ENCODE data around the gene R3HDM4. TPM values are rescaled to one million over a fixed set of nuclear protein-coding genes. Genes with fewer than 3 reads are reported as not detected.

R3HDM4 gene
- total RNA-seq, 1 donor: 134 TPM

DNA sequence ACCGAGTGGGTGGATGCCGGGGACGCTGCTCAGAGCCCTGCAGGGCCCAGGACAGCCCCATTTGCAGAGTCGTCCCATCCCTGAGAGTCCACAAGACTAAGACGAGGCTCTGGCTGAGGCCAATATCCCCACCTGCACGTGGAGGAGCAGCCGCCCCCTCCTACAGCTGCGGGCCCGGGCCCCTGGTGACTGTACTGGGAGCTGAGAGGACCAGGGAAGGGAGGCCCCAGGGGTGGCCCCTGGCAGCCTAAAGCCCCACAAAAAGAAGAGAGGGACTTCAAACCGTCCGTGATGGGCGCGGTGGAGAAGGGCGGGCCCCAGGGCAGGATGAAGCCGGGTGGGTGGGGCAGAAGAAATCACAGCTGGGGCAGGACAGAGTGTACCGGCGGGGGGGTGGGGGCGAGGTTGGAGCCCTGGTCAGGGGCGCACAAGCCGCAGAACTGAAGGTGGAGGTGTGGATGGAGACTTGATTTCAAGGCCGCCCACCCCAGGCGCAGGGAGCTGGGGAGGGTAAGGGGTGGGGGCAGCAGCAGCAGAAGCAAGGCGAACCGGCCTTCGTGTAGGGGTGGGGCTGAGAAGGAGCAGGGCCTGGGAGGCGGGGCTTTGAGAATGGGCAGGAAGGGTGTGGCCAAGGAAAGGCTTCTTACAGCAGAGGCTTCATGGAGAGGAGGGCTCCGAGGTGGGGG lies 40.6 kb downstream of the R3HDM4 start:
- Histone ChIP-seq H3K4me3 (ENCODE audit: low read length) (no peak overlapping the region), H3K4me1 (ENCODE audit: insufficient read depth, low read length) (peaks cover 6% of the 10 kb centered on the region), H3K9me3 (ENCODE audit: low read depth, low read length) (no peaks in the 10 kb centered on the region), H3K27me3 (ENCODE audit: insufficient read depth, low read length) (no peaks in the 10 kb centered on the region)

DNA sequence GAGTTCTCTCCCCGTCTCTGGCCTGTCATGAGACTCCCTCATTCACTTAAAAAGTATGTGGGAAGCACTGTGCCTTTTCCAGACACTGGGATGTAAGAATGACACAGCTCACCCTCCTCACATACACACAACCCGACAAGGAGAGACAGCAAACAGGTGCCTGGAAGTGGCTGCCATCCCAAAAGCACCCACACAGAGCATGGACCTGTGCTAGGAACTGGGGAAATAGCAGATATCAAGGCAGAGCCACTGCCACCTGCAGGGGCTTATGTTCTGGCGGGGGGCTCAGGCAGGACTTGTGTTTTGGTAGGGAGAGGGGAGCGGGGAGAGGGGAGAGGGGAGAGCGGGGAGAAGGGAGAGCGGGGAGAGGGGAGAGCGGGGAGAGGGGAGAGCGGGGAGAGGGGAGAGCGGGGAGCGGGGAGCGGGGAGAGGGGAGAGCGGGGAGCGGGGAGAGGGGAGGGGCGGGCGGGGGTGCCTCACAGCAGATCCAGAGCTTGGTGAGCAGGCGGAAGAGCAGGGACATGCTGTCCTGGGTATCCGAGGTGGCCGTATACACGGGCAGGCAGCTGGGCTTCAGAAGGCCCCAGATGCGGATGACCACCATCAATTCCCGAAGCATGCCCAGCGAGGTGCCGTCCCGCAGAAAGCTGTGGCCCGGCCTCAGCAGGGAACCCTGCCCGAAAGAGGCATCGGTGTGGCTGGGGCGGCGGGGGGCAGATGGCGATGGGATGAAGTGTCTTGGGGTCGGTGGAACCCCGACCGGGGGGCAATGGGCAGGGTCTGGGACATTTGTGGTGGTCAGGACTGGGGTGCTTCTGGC lies 41.4 kb downstream of the R3HDM4 start:
- Histone ChIP-seq H3K4me1 (ENCODE audit: insufficient read depth, low read length) (peaks cover 6% of the 10 kb centered on the region), H3K9me3 (ENCODE audit: low read depth, low read length) (no peaks in the 10 kb centered on the region), H3K27me3 (ENCODE audit: insufficient read depth, low read length) (no peaks in the 10 kb centered on the region), H3K4me3 (ENCODE audit: low read length) (no peak overlapping the region)

DNA sequence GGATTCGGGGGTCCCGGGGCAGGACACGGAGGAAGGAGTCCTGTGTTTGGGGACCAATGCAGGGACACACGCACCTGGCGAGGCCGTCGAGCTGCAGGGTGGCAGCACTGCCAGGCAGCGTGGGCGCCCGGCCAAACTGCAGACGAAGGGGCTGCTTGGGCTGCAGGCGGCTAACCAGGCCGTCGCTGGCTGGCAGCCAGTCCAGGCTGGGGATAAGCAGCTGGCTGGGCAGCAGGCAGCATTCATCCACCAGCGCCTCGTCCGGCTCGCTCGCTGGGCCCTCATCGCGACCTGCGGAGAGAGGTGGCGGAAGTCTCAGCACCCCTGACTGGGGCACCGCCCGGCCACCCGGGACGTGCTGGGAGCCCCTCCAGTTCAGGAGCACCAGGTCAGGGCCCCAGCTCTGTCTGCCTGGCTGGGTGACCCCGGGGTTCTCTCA lies 42.0 kb downstream of the R3HDM4 start:
- peaks cover 6% of the 10 kb centered on the region for H3K4me1 ChIP-seq (ENCODE audit: insufficient read depth, low read length)
- no peaks in the 10 kb centered on the region for H3K27me3 ChIP-seq (ENCODE audit: insufficient read depth, low read length)
- no peak overlapping the region for H3K4me3 ChIP-seq (ENCODE audit: low read length)
- no peaks in the 10 kb centered on the region for H3K9me3 ChIP-seq (ENCODE audit: low read depth, low read length)

DNA sequence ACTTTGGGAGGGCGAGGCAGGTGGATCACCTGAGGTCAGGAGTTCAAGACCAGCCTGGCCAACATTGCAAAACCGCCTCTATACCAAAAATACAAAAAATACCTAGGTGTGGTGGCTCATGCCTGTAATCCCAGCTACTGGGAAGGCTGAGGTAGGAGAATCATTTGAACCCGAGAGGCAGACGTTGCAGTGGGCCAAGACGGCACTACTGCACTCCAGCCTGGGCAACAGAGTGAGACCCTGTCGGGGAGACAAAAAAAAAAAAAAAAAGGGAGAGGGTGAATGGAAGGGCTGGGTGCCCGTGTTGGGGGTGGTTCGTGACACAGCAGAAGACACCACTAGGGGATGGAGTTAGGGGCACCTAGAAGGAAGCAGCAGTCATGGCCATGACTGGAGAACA lies 42.7 kb downstream of the R3HDM4 start:
- Histone ChIP-seq H3K27me3 (ENCODE audit: insufficient read depth, low read length) (no peaks in the 10 kb centered on the region), H3K4me1 (ENCODE audit: insufficient read depth, low read length) (peaks cover 6% of the 10 kb centered on the region), H3K4me3 (ENCODE audit: low read length) (no peak overlapping the region), H3K9me3 (ENCODE audit: low read depth, low read length) (no peaks in the 10 kb centered on the region)

DNA sequence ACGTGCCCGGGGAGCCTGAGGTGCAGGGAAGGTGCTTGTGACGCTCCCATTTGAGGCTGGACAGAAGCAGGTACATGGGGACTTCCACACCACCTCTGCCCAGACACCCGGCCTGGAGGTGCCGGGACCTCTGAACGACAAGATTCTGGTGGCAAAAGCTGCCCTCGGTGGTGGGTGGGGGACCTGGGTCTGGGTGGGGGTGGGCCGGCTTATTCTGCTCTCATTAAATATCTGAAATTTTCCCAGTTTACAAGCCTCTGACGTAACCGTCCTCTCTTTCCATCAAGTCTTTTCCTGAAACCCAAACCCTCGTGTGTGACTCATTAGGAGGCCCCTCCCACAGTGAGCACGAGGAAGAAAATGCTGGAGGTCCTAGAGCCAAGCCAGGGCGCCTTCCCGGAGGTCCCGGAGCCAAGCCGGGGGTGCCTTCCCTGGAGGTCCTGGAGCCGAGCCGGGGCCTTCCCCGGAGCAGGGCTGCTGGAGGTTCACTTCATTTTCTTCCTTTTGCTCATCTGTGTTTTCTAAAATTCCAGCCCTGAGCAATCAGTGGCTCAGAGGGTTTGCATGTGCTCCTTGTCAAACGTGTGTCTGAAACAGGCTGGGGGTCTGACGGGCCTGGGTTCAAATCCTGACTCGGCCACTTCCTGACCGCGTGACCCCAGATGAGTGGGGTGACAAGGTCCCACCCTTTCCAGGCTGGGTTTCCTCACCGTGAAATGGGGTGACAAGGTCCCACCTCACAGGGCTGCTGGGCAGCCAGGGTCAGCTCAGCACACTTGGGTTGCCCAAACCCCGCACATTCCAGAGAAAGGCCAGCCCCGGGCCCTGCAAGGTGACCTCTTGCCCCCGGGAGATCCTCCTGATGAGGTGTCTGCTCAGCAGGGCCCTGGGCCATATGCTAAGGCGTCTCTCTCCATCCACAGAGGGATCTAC lies 43.5 kb downstream of the R3HDM4 start:
- Histone ChIP-seq H3K27me3 (ENCODE audit: insufficient read depth, low read length) (no peaks in the 10 kb centered on the region), H3K4me1 (ENCODE audit: insufficient read depth, low read length) (peaks cover 6% of the 10 kb centered on the region), H3K4me3 (ENCODE audit: low read length) (no peak overlapping the region), H3K9me3 (ENCODE audit: low read depth, low read length) (no peaks in the 10 kb centered on the region)

DNA sequence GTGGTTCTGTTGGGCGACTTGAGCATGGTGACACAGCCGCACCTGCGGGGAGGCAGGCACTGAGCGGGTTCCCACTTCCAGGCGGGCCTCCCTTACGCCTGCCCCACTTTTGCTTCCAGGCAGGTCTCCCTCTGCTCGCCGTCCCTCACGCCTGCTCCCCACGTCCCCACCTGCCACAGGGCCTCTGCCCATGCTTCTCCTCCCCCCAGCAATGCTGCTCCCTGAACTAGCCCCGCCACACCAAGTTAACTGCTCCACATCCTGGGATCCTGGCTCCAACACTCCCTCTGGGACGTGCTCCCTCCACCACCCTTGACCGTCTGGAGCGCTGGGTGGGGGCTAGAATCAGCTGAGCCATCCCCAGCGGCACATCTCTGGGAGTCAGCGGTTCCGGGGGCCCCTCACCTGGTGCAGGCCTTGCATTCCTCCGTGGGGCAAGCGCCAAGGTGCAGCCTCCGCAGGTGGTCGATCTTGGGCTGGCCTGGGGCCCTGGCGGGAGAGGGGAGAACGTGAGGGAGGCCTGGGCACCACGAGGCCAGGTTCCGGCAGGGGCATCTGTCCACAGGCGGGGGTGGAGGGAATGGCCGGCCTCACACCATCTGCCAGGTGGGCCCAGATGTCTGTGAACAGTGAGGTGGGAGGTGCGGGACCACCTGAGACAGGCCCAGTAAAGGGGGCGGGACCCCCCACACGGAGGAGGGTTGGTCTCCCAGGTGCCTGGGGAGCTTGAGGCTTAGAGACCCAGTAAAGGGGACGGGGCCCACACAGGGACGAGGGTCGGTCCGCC lies 44.4 kb downstream of the R3HDM4 start:
- Histone ChIP-seq H3K4me3 (ENCODE audit: low read length) (no peak overlapping the region), H3K9me3 (ENCODE audit: low read depth, low read length) (no peaks in the 10 kb centered on the region), H3K27me3 (ENCODE audit: insufficient read depth, low read length) (no peaks in the 10 kb centered on the region), H3K4me1 (ENCODE audit: insufficient read depth, low read length) (peaks cover 13% of the 10 kb centered on the region)

DNA sequence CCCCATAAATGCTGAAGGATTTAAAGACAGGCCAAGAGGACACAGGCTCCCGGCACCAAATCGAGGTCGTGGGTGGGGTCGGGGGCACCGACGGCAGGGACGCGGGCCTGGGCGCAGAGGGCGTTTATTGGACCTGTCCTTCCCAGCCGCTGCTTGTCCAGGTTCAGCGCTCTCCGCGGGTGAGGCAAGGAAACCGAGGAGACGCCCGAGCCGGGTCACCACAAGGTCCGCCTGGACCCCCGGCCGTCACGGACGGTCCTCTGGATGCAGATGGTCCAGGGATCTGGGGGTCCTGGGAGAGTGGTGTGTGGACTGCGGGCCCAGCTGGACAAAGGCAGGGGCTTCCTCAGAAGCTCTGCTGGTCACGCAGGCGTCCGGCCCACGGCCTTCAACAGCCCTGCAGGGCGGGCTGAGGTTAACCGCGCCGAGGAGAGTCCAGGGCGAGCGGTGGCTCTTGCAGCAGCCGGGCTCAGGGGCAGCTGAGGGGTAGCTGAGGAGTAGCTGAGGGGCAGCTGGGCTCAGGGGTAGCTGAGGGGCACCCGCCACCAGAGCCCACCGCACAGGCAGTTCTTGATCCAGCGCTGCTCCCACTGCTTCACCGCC lies 45.1 kb downstream of the R3HDM4 start:
- Histone ChIP-seq H3K4me3 (ENCODE audit: low read length) (no peak overlapping the region), H3K27me3 (ENCODE audit: insufficient read depth, low read length) (no peaks in the 10 kb centered on the region), H3K9me3 (ENCODE audit: low read depth, low read length) (no peaks in the 10 kb centered on the region), H3K4me1 (ENCODE audit: insufficient read depth, low read length) (peaks cover 20% of the 10 kb centered on the region)

DNA sequence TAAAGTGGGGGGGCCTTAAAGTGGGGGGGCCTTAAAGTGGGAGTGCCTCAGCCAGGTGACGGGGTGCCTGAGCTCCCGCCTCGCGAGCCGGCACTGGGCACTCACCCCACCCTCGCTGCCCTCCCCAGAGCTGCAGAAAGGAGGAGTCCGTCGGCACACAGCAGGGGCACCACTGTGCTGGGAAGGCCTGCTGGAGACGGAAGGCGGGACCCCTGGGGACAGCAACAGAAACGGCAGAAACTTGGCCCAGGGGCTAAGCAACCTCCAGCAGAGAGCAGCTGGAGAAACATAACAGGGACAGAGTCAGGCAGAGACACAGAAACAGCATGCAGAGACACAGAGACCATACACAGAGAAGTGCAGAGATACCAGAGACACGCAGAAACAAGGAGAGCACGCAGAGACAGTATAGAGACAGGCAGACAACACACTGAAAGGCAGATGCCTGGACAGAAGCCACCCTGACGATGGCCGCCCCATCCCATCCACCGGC lies 45.7 kb downstream of the R3HDM4 start:
- Histone ChIP-seq H3K4me1 (ENCODE audit: insufficient read depth, low read length) (peaks cover 25% of the 10 kb centered on the region), H3K4me3 (ENCODE audit: low read length) (no peak overlapping the region), H3K9me3 (ENCODE audit: low read depth, low read length) (no peaks in the 10 kb centered on the region), H3K27me3 (ENCODE audit: insufficient read depth, low read length) (no peaks in the 10 kb centered on the region)

DNA sequence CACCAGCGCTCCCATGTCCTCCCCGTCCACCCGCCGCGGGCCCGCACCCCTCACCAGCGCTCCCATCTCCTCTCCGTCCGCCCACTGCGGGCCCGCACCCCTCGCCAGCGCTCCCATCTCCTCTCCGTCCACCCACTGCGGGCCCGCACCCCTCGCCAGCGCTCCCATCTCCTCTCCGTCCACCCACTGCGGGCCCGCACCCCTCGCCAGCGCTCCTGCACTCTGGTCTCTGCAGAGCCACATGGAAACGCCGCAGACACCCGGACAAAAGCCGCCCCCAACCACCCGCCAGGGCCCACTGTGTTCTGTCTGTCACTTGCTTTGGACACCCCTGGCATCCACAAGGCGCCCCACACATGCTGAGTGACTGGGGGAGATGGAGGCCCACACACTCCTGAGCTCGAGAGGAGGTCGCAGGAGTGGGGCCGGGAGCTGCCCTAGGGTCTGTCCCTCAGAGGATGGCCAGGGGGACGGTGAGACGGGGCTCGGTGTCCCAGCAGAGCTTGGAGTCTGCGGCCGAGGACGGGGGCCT lies 46.2 kb downstream of the R3HDM4 start:
- H3K27me3 ChIP-seq (ENCODE audit: insufficient read depth, low read length): no peaks in the 10 kb centered on the region

DNA sequence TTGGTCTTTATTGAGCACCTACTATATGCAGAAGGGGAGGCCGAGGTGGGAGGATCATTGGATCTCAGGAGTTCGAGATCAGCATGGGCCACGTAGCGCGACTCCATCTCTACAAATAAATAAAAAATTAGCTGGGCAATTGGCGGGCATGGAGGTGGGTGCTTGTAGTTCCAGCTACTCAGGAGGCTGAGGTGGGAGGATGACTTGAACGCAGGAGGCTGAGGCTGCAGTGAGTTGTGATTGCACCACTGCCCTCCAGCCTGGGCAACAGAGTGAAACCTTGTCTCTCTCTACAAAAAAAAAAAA lies 49.8 kb downstream of the R3HDM4 start:
- H3K9me3 ChIP-seq (ENCODE audit: low read depth, low read length): no peaks in the 10 kb centered on the region
- peaks cover 46% of the 10 kb centered on the region for H3K4me1 ChIP-seq (ENCODE audit: insufficient read depth, low read length)
- H3K4me3 ChIP-seq (ENCODE audit: low read length): no peak overlapping the region
- H3K27me3 ChIP-seq (ENCODE audit: insufficient read depth, low read length): no peaks in the 10 kb centered on the region

More for the DNA sequence above, 46.2 kb downstream of the R3HDM4 start:
- Histone ChIP-seq H3K4me3 (ENCODE audit: low read length) (no peak overlapping the region), H3K9me3 (ENCODE audit: low read depth, low read length) (no peaks in the 10 kb centered on the region), H3K4me1 (ENCODE audit: insufficient read depth, low read length) (peaks cover 20% of the 10 kb centered on the region)

DNA sequence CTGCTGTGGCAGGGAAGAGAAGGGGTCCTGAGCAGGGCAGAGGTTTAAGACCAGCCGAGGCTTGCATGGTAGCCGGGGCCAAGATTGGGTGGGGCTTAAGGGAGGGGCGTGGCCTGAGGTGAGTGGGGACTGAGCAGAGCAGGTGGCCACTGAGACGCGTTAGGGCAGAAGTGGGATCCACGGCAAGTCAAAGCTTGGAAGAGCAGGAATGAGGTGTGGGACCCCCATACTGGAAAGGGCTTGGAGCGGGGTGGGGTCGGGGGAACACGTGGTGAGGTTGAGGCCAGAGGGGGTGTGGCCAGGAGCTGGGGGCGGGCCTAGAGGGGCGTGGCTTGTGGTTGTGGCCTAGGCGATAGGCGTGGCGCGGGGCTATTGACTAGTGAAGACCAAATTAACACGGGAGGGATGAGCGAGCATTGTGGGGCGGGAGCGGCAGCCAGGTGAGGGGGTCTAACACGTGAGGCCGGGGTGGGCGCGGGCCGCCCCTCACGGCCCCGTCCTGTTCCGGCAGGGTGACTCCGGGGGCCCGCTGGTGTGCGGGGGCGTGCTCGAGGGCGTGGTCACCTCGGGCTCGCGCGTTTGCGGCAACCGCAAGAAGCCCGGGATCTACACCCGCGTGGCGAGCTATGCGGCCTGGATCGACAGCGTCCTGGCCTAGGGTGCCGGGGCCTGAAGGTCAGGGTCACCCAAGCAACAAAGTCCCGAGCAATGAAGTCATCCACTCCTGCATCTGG lies 50.3 kb downstream of the R3HDM4 start:
- Histone ChIP-seq H3K4me1 (ENCODE audit: insufficient read depth, low read length) (peaks cover 48% of the 10 kb centered on the region), H3K27me3 (ENCODE audit: insufficient read depth, low read length) (no peaks in the 10 kb centered on the region), H3K9me3 (ENCODE audit: low read depth, low read length) (no peaks in the 10 kb centered on the region), H3K4me3 (ENCODE audit: low read length) (no peak overlapping the region)

DNA sequence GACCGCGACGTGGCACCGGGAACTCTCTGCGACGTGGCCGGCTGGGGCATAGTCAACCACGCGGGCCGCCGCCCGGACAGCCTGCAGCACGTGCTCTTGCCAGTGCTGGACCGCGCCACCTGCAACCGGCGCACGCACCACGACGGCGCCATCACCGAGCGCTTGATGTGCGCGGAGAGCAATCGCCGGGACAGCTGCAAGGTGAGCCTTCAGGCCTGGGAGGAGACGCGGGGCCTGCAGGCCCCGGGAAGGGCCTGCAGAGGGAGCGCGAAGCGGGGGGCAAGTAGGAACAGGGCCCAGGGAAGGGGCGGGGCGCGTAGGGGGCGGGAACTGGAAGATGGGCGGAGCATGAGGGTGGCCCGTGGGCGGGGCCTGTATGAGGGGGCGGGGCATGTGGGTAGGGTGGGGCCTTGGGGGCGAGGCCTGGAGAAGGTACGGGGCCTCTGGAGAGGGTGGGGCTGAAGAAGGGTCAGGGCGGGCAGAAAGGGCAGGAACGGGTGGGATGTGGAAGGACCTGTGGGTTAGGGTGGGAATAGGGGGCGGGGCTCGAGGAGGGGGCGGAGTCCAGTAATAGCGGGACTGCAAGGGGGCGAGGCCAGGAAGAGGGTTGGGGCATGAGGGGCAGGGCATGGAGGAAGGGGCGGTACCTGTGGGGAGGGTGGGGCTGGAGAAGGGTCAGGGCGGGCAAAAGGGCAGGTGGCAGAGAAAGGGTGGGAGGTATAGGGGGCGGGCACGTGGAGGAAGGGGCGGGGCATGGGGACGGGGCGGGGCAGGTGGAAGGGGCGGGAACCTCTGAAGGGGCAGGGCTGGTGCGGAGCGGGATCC lies 51.1 kb downstream of the R3HDM4 start:
- Histone ChIP-seq H3K9me3 (ENCODE audit: low read depth, low read length) (no peaks in the 10 kb centered on the region), H3K4me1 (ENCODE audit: insufficient read depth, low read length) (peaks cover 51% of the 10 kb centered on the region), H3K27me3 (ENCODE audit: insufficient read depth, low read length) (no peaks in the 10 kb centered on the region), H3K4me3 (ENCODE audit: low read length) (no peak overlapping the region)
